ENCODE results near the gene FANCD2. TPM values are rescaled to one million over a fixed set of nuclear protein-coding genes. Genes with fewer than 3 reads are reported as not detected.

Gene FANCD2
- polyA plus RNA-seq, 1 of the 3 experiments (the other 2 are of a cell fraction): 7.3 TPM

GRCh38 chr3:9986230-9986725 is 40.0 kb upstream of the FANCD2 start:
- peaks cover 83% of the 10 kb centered on the region for H3K79me2 ChIP-seq (ENCODE audit: insufficient read depth)
- H3K4me3 ChIP-seq (ENCODE audit: low read depth in 2 of 2, low read length in 1 of 2): peak overlapping the region; percentile 82 to 94
- WGBS (ENCODE audit: low lambda C conversion rate): 1% methylated on average over 16 of the region's 17 CpGs
- H3F3A ChIP-seq (replicated peaks; ENCODE audit: insufficient read depth): peaks cover 4% of the 10 kb centered on the region
- H3K36me3 ChIP-seq (replicated peaks in 1 of 2; ENCODE audit: control insufficient read depth in 1 of 2, insufficient read depth in 2 of 2, low read length in 1 of 2): peaks cover 5 to 12% of the 10 kb centered on the region in 2 experiments
- TF ChIP-seq ELF1 (IDR thresholded peaks at IDR 0.05) (no peak), TCF12 (IDR thresholded peaks at IDR 0.05) (no peak), TEAD4 (IDR thresholded peaks at IDR 0.05; ENCODE audit: borderline replicate concordance, insufficient read depth) (no peak), MEF2A (IDR thresholded peaks at IDR 0.05; ENCODE audit: borderline replicate concordance, low read depth) (no peak), CHD2 (IDR thresholded peaks at IDR 0.05; ENCODE audit: low read length, partially characterized antibody) (no peak), REST (IDR thresholded peaks at IDR 0.05; ENCODE audit: low read depth, low read length) (no peak), RAD21 (IDR thresholded peaks at IDR 0.05; ENCODE audit: low read length) (no peak), SMC3 (IDR thresholded peaks at IDR 0.05; ENCODE audit: low read depth, low read length) (no peak), EP300 (IDR thresholded peaks at IDR 0.05; ENCODE audit: borderline replicate concordance in 1 of 2, low read depth in 1 of 2, low read length in 1 of 2) (no peak), ZBTB33 (IDR thresholded peaks at IDR 0.05; ENCODE audit: borderline replicate concordance, low read depth) (no peak), RFX5 (IDR thresholded peaks at IDR 0.05; ENCODE audit: low read length) (no peak)
- TF ChIP-seq, protein P1, sequence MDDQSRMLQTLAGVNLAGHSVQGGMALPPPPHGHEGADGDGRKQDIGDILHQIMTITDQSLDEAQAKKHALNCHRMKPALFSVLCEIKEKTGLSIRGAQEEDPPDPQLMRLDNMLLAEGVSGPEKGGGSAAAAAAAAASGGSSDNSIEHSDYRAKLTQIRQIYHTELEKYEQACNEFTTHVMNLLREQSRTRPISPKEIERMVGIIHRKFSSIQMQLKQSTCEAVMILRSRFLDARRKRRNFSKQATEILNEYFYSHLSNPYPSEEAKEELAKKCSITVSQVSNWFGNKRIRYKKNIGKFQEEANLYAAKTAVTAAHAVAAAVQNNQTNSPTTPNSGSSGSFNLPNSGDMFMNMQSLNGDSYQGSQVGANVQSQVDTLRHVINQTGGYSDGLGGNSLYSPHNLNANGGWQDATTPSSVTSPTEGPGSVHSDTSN (IDR thresholded peaks at IDR 0.05): no peak
- TF ChIP-seq, protein P2, sequence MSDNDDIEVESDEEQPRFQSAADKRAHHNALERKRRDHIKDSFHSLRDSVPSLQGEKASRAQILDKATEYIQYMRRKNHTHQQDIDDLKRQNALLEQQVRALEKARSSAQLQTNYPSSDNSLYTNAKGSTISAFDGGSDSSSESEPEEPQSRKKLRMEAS (IDR thresholded peaks at IDR 0.05; ENCODE audit: low read depth): no peak
- TF ChIP-seq, protein P3, sequence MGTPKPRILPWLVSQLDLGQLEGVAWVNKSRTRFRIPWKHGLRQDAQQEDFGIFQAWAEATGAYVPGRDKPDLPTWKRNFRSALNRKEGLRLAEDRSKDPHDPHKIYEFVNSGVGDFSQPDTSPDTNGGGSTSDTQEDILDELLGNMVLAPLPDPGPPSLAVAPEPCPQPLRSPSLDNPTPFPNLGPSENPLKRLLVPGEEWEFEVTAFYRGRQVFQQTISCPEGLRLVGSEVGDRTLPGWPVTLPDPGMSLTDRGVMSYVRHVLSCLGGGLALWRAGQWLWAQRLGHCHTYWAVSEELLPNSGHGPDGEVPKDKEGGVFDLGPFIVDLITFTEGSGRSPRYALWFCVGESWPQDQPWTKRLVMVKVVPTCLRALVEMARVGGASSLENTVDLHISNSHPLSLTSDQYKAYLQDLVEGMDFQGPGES (IDR thresholded peaks at IDR 0.05; ENCODE audit: low read depth, low read length): no peak
- POLR2A ChIA-PET: interaction anchor here (0.8 to 1.3 kb wide), 2 partner anchors 53 to 194 kb away, joined by 3 to 7 read pairs; partner anchors contain the start of genes ARPC4, CRELD1 and TADA3
- peak overlapping the region; percentile 57 to 58; a peak in 3 of 4 replicates for H3K27ac ChIP-seq (ENCODE audit: low read depth in 2 of 2, low read length in 1 of 2)
- H3K9me3 ChIP-seq: no peaks in the 10 kb centered on the region
- no peak for DNase-seq
- no peaks in the 10 kb centered on the region for H3K27me3 ChIP-seq (ENCODE audit: insufficient read depth)
- peaks cover 11 to 13% of the 10 kb centered on the region in 2 experiments; a peak in 3 of 4 replicates for H3K4me1 ChIP-seq (ENCODE audit: control insufficient read depth in 1 of 2, insufficient read depth in 2 of 2, low read depth in 1 of 2, low read length in 1 of 2)
- CTCF ChIA-PET: interaction anchor here (0.8 kb wide), 1 partner anchor 772 kb away, joined by 3 read pairs; no protein-coding TSS in a partner anchor
- H3K4me2 ChIP-seq: peak overlapping the region; percentile 92
- H4K20me1 ChIP-seq (ENCODE audit: insufficient read depth): no peaks in the 10 kb centered on the region
- H3K9me2 ChIP-seq: no peaks in the 10 kb centered on the region
- H3K9ac ChIP-seq: peak overlapping the region; percentile 77
- H2AFZ ChIP-seq (ENCODE audit: low read depth): peak overlapping the region; percentile 88; the same call in 1 of the 2 replicates
